Measurements from ENCODE around the gene ACTN3.

The ACTN3 gene

GRCh38 chr11:66564984-66565383 lies 18.3 kb downstream of the ACTN3 start:
- 92 to 100% methylated on average over 2 to 3 of the region's 5 CpGs for WGBS, 2 experiments (ENCODE audit: insufficient coverage in 2 of 2)
- H3K27ac ChIP-seq (ENCODE audit: low read depth, low read length, severe bottlenecking), result no peak overlapping the region
- no peaks in the 10 kb centered on the region for H3K4me1 ChIP-seq (ENCODE audit: control insufficient read depth, insufficient read depth, low read length, poor library complexity, severe bottlenecking)
- no peaks in the 10 kb centered on the region for H3K9me3 ChIP-seq (ENCODE audit: control insufficient read depth, low read length)
- no peaks in the 10 kb centered on the region for H3K36me3 ChIP-seq (ENCODE audit: control insufficient read depth, insufficient read depth, low read length)
- H3K4me3 ChIP-seq (ENCODE audit: extremely low read depth, insufficient read depth, low read length, poor library complexity, severe bottlenecking), result no peak overlapping the region

- H3K9me3 ChIP-seq (ENCODE audit: control insufficient read depth, low read length), result no peaks in the 10 kb centered on the region
- H3K4me1 ChIP-seq (ENCODE audit: control insufficient read depth, insufficient read depth, low read length, poor library complexity, severe bottlenecking), result no peaks in the 10 kb centered on the region
- H3K36me3 ChIP-seq (ENCODE audit: control insufficient read depth, insufficient read depth, low read length), result no peaks in the 10 kb centered on the region
- no peak overlapping the region for H3K27ac ChIP-seq (ENCODE audit: low read depth, low read length, severe bottlenecking)
- 94 to 97% methylated on average over 7 to 8 of the region's 8 CpGs for WGBS, 2 experiments (ENCODE audit: insufficient coverage in 2 of 2)
- no peak overlapping the region for H3K4me3 ChIP-seq (ENCODE audit: extremely low read depth, insufficient read depth, low read length, poor library complexity, severe bottlenecking)
Observed at GRCh38 chr11:66566221-66566620, 19.5 kb downstream of the ACTN3 start.

- H3K27ac ChIP-seq (ENCODE audit: low read depth, low read length, severe bottlenecking), result no peak overlapping the region
- H3K9me3 ChIP-seq (ENCODE audit: control insufficient read depth, low read length), result no peaks in the 10 kb centered on the region
- H3K4me1 ChIP-seq (ENCODE audit: control insufficient read depth, insufficient read depth, low read length, poor library complexity, severe bottlenecking), result no peaks in the 10 kb centered on the region
- 94 to 95% methylated on average over 9 to 13 of the region's 15 CpGs for WGBS, 2 experiments (ENCODE audit: insufficient coverage in 2 of 2)
- no peaks in the 10 kb centered on the region for H3K36me3 ChIP-seq (ENCODE audit: control insufficient read depth, insufficient read depth, low read length)
- H3K4me3 ChIP-seq (ENCODE audit: extremely low read depth, insufficient read depth, low read length, poor library complexity, severe bottlenecking), result peak overlapping the region; percentile 14
Observed at GRCh38 chr11:66567787-66568123, 21.1 kb downstream of the ACTN3 start.

GRCh38 chr11:66568124-66568916 lies 21.6 kb downstream of the ACTN3 start, which contains the start of gene CTSF:
TSS of gene CTSF (minus strand) at chr11:66568606. CDS start at chr11:66568486, 120 bp downstream.
- Histone ChIP-seq H3K27ac (ENCODE audit: low read depth, low read length, severe bottlenecking) (no peak within 1 kb of the TSS), H3K36me3 (ENCODE audit: control insufficient read depth, insufficient read depth, low read length) (no peaks in the 10 kb centered on the region), H3K9me3 (ENCODE audit: control insufficient read depth, low read length) (no peaks in the 10 kb centered on the region), H3K4me1 (ENCODE audit: control insufficient read depth, insufficient read depth, low read length, poor library complexity, severe bottlenecking) (no peaks in the 10 kb centered on the region), H3K4me3 (ENCODE audit: extremely low read depth, insufficient read depth, low read length, poor library complexity, severe bottlenecking) (peak within 1 kb of the TSS; percentile 14)
- 92 to 95% methylated on average over 54 to 76 of the region's 77 CpGs for WGBS, 2 experiments (ENCODE audit: insufficient coverage in 2 of 2)

GRCh38 chr11:66569076-66569475 lies 22.4 kb downstream of the ACTN3 start:
- no peaks in the 10 kb centered on the region for H3K4me1 ChIP-seq (ENCODE audit: control insufficient read depth, insufficient read depth, low read length, poor library complexity, severe bottlenecking)
- no peaks in the 10 kb centered on the region for H3K9me3 ChIP-seq (ENCODE audit: control insufficient read depth, low read length)
- no peak overlapping the region for H3K27ac ChIP-seq (ENCODE audit: low read depth, low read length, severe bottlenecking)
- WGBS, 2 experiments (ENCODE audit: insufficient coverage in 2 of 2), result 91 to 93% methylated on average over 7 of the region's 7 CpGs
- H3K4me3 ChIP-seq (ENCODE audit: extremely low read depth, insufficient read depth, low read length, poor library complexity, severe bottlenecking), result no peak overlapping the region
- no peaks in the 10 kb centered on the region for H3K36me3 ChIP-seq (ENCODE audit: control insufficient read depth, insufficient read depth, low read length)

- 38 to 40% methylated on average over 1 to 2 of the region's 5 CpGs for WGBS, 2 experiments (ENCODE audit: insufficient coverage in 2 of 2)
- Histone ChIP-seq H3K9me3 (ENCODE audit: control insufficient read depth, low read length) (no peaks in the 10 kb centered on the region), H3K4me3 (ENCODE audit: extremely low read depth, insufficient read depth, low read length, poor library complexity, severe bottlenecking) (no peak overlapping the region), H3K4me1 (ENCODE audit: control insufficient read depth, insufficient read depth, low read length, poor library complexity, severe bottlenecking) (no peaks in the 10 kb centered on the region), H3K36me3 (ENCODE audit: control insufficient read depth, insufficient read depth, low read length) (no peaks in the 10 kb centered on the region), H3K27ac (ENCODE audit: low read depth, low read length, severe bottlenecking) (peak overlapping the region; percentile 53)
Observed at GRCh38 chr11:66570079-66570849, 23.6 kb downstream of the ACTN3 start.

GRCh38 chr11:66570850-66571180 lies 24.1 kb downstream of the ACTN3 start:
- 93 to 100% methylated on average over 1 of the region's 2 CpGs for WGBS, 2 experiments (ENCODE audit: insufficient coverage in 2 of 2)
- Histone ChIP-seq H3K4me3 (ENCODE audit: extremely low read depth, insufficient read depth, low read length, poor library complexity, severe bottlenecking) (no peak overlapping the region), H3K36me3 (ENCODE audit: control insufficient read depth, insufficient read depth, low read length) (no peaks in the 10 kb centered on the region), H3K27ac (ENCODE audit: low read depth, low read length, severe bottlenecking) (peak overlapping the region; percentile 53), H3K9me3 (ENCODE audit: control insufficient read depth, low read length) (no peaks in the 10 kb centered on the region), H3K4me1 (ENCODE audit: control insufficient read depth, insufficient read depth, low read length, poor library complexity, severe bottlenecking) (no peaks in the 10 kb centered on the region)

GRCh38 chr11:66579017-66579606 lies 32.4 kb downstream of the ACTN3 start:
- Histone ChIP-seq H3K9me3 (ENCODE audit: control insufficient read depth, low read length) (peaks cover 3% of the 10 kb centered on the region), H3K36me3 (ENCODE audit: control insufficient read depth, insufficient read depth, low read length) (no peaks in the 10 kb centered on the region), H3K27ac (ENCODE audit: low read depth, low read length, severe bottlenecking) (no peak overlapping the region), H3K4me3 (ENCODE audit: extremely low read depth, insufficient read depth, low read length, poor library complexity, severe bottlenecking) (no peak overlapping the region), H3K4me1 (ENCODE audit: control insufficient read depth, insufficient read depth, low read length, poor library complexity, severe bottlenecking) (no peaks in the 10 kb centered on the region)
- 29 to 34% methylated on average over 18 to 23 of the region's 25 CpGs for WGBS, 2 experiments (ENCODE audit: insufficient coverage in 2 of 2)

- H3K4me1 ChIP-seq (ENCODE audit: control insufficient read depth, insufficient read depth, low read length, poor library complexity, severe bottlenecking), result no peaks in the 10 kb centered on the region
- no peaks in the 10 kb centered on the region for H3K36me3 ChIP-seq (ENCODE audit: control insufficient read depth, insufficient read depth, low read length)
- WGBS, 2 experiments (ENCODE audit: insufficient coverage in 2 of 2), result 89 to 92% methylated on average over 5 of the region's 5 CpGs
- H3K4me3 ChIP-seq (ENCODE audit: extremely low read depth, insufficient read depth, low read length, poor library complexity, severe bottlenecking), result no peak overlapping the region
- no peak overlapping the region for H3K27ac ChIP-seq (ENCODE audit: low read depth, low read length, severe bottlenecking)
- peaks cover 3% of the 10 kb centered on the region for H3K9me3 ChIP-seq (ENCODE audit: control insufficient read depth, low read length)
Observed at GRCh38 chr11:66580803-66581202, 34.1 kb downstream of the ACTN3 start.

GRCh38 chr11:66581261-66581660 lies 34.6 kb downstream of the ACTN3 start:
- H3K4me3 ChIP-seq (ENCODE audit: extremely low read depth, insufficient read depth, low read length, poor library complexity, severe bottlenecking), result no peak overlapping the region
- H3K36me3 ChIP-seq (ENCODE audit: control insufficient read depth, insufficient read depth, low read length), result no peaks in the 10 kb centered on the region
- H3K27ac ChIP-seq (ENCODE audit: low read depth, low read length, severe bottlenecking), result no peak overlapping the region
- no peaks in the 10 kb centered on the region for H3K4me1 ChIP-seq (ENCODE audit: control insufficient read depth, insufficient read depth, low read length, poor library complexity, severe bottlenecking)
- 70 to 83% methylated on average over 1 of the region's 3 CpGs for WGBS, 2 experiments (ENCODE audit: insufficient coverage in 2 of 2)
- H3K9me3 ChIP-seq (ENCODE audit: control insufficient read depth, low read length), result peaks cover 3% of the 10 kb centered on the region

All from mesodermal cell (in vitro differentiated cells).